ENCODE measurements around the gene MECP2. TPM values are rescaled to one million over a fixed set of nuclear protein-coding genes. Genes with fewer than 3 reads are reported as not detected.

MECP2 gene
- total and polyA plus RNA-seq, 10 of the 15 experiments (the other 5 are each of a cell fraction or from before 2014, with no cell fraction given): 1.3 to 32.7 (median 13.7) TPM

DNA sequence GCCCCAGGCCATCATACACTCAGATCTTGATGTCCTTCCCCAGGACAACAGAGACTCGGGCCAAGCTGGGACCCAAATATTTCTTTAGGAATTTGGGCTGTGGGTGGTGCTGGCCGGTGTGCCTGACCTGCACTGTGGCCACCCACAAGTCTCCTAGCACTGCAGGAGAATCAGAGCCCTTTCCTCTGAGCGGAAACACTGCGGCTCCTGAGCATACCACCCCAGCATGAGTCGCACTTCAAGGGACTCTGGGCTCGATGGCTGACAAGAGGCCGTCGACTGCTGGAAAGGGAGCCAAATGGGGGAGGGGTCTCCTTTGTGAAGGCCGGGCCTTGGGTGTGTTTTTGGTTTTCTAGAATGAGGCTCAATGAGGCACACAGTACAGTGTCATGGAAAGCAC, 64.9 kb downstream of the MECP2 start:
- RAD21 ChIA-PET (ENCODE audit: unreplicated experiment): no interaction called here
- Histone ChIP-seq H3K4me1 (ENCODE audit: control insufficient read depth, insufficient read depth, low read length) (no peaks in the 10 kb centered on the region), H3K27ac (ENCODE audit: control insufficient read depth, insufficient read depth) (no peak overlapping the region), H3K27me3 (replicated peaks in 1 of 2; ENCODE audit: control insufficient read depth in 2 of 2, insufficient read depth in 2 of 2, low read length in 1 of 2) (no peaks in the 10 kb centered on the region), H3K9ac (ENCODE audit: control insufficient read depth, insufficient read depth, low read length) (no peak overlapping the region), H3K4me2 (ENCODE audit: control insufficient read depth, insufficient read depth) (no peak overlapping the region), H3K79me2 (ENCODE audit: control insufficient read depth, insufficient read depth, low read length) (no peaks in the 10 kb centered on the region; the same call in 1 of the 2 replicates), H2AFZ (ENCODE audit: control insufficient read depth, low read depth, low read length) (no peak overlapping the region), H3K36me3 (ENCODE audit: control insufficient read depth in 2 of 2, insufficient read depth in 2 of 2, low read length in 1 of 2) (peaks cover 0 to 2% of the 10 kb centered on the region in 2 experiments; a peak in 3 of 4 replicates), H4K20me1 (ENCODE audit: control insufficient read depth, insufficient read depth) (no peaks in the 10 kb centered on the region; the same call in 1 of the 2 replicates), H3K4me3 (no peak overlapping the region), H3K9me3 (replicated peaks; ENCODE audit: control insufficient read depth, insufficient read depth, low read length) (no peaks in the 10 kb centered on the region)
- 67% methylated on average over 9 of the region's 9 CpGs for WGBS (ENCODE audit: insufficient coverage, insufficient replicate concordance, low lambda C conversion rate, missing lambda C conversion rate)
- ATAC-seq (no peak), FAIRE-seq (no peak), DNase-seq (ENCODE audit: low read depth, low spot score) (no peak)
- in situ Hi-C loops (cut with MboI): no loop called here
- intact Hi-C loops (cut with micrococcal nuclease; ENCODE audit: unreplicated experiment): no loop called here
- CTCF ChIA-PET: no interaction called here
- BruUV-seq (replicated peaks): no TSS peak
- SMC1A ChIA-PET (ENCODE audit: uncharacterized antibody, unreplicated experiment): no interaction called here
- TF ChIP-seq HSF1 (IDR thresholded peaks at IDR 0.05; ENCODE audit: low read depth, low read length) (no peak), STAT1 (conservative IDR thresholded peaks at IDR 0.05) (no peak), RELB (IDR thresholded peaks at IDR 0.05; ENCODE audit: low read depth) (no peak), PAX8 (IDR thresholded peaks at IDR 0.05) (no peak), SMC3 (IDR thresholded peaks at IDR 0.05; ENCODE audit: borderline replicate concordance, low read length) (no peak), ATF2 (IDR thresholded peaks at IDR 0.05; ENCODE audit: low read length) (no peak), JUNB (IDR thresholded peaks at IDR 0.05) (no peak), STAT3 (IDR thresholded peaks at IDR 0.05; ENCODE audit: low read depth, low read length) (no peak), ZNF217 (IDR thresholded peaks at IDR 0.05) (no peak), MXI1 (IDR thresholded peaks at IDR 0.05; ENCODE audit: low read depth, low read length) (no peak), WRNIP1 (IDR thresholded peaks at IDR 0.05; ENCODE audit: borderline replicate concordance, low read depth, low read length) (no peak)
- TF ChIP-seq, protein P1, sequence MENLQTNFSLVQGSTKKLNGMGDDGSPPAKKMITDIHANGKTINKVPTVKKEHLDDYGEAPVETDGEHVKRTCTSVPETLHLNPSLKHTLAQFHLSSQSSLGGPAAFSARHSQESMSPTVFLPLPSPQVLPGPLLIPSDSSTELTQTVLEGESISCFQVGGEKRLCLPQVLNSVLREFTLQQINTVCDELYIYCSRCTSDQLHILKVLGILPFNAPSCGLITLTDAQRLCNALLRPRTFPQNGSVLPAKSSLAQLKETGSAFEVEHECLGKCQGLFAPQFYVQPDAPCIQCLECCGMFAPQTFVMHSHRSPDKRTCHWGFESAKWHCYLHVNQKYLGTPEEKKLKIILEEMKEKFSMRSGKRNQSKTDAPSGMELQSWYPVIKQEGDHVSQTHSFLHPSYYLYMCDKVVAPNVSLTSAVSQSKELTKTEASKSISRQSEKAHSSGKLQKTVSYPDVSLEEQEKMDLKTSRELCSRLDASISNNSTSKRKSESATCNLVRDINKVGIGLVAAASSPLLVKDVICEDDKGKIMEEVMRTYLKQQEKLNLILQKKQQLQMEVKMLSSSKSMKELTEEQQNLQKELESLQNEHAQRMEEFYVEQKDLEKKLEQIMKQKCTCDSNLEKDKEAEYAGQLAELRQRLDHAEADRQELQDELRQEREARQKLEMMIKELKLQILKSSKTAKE (IDR thresholded peaks at IDR 0.05; ENCODE audit: low read depth, poor library complexity, severe bottlenecking): no peak
- TF ChIP-seq, protein P2, sequence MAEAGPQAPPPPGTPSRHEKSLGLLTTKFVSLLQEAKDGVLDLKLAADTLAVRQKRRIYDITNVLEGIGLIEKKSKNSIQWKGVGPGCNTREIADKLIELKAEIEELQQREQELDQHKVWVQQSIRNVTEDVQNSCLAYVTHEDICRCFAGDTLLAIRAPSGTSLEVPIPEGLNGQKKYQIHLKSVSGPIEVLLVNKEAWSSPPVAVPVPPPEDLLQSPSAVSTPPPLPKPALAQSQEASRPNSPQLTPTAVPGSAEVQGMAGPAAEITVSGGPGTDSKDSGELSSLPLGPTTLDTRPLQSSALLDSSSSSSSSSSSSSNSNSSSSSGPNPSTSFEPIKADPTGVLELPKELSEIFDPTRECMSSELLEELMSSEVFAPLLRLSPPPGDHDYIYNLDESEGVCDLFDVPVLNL (IDR thresholded peaks at IDR 0.05; ENCODE audit: low read depth, low read length): no peak
- POLR2A ChIA-PET: no interaction called here

Data from GM12878 (cell line).